ENCODE measurements around the gene MUTYH. TPM values are rescaled to one million over a fixed set of nuclear protein-coding genes. Genes with fewer than 3 reads are reported as not detected.
"Not testable (repeated sequence)": the region's sequence is repeated elsewhere in the genome, so short reads cannot be mapped to it uniquely, and the experiment has no call there.

MUTYH gene
- total RNA-seq, 1 experiment from 2014 or later: 40.8 TPM

DNA sequence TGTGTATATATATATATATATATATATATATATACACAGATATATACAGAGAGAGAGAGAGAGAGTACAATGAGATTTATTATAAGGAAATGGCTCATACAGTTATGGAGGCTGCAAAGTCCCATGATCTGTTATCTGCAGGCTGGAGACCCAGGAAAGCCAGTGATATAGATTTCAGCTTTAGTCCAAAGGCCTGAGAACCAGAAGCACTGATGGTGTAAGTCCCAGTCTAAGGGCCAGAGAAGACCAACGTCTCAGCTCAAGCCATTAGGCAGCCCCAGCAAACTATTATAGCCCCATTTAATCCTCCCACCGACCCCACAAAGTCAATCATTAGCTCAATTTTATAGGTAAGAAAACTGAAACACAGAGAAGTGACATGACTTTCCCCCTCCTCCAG, 48.5 kb downstream of the MUTYH start:
- in situ Hi-C loops (cut with HindIII; ENCODE audit: low pct_unique_long_range_greater_than_20kb, low sequenced_read_pairs): no loop called here
- ChIA-PET POLR2A (no interaction called here), CTCF (interaction anchor here (0.9 kb wide), 1 partner anchor 12 kb away, joined by 6 read pairs; no protein-coding TSS in a partner anchor)
- TF ChIP-seq SIN3A (IDR thresholded peaks at IDR 0.05; ENCODE audit: borderline replicate concordance, insufficient read depth, low read depth, low read length) (no peak), TCF7L2 (IDR thresholded peaks at IDR 0.05; ENCODE audit: low read depth, low read length) (no peak), POLR2AphosphoS5 (IDR thresholded peaks at IDR 0.05; ENCODE audit: low read depth, low read length) (no peak)
- TF ChIP-seq, protein P1, sequence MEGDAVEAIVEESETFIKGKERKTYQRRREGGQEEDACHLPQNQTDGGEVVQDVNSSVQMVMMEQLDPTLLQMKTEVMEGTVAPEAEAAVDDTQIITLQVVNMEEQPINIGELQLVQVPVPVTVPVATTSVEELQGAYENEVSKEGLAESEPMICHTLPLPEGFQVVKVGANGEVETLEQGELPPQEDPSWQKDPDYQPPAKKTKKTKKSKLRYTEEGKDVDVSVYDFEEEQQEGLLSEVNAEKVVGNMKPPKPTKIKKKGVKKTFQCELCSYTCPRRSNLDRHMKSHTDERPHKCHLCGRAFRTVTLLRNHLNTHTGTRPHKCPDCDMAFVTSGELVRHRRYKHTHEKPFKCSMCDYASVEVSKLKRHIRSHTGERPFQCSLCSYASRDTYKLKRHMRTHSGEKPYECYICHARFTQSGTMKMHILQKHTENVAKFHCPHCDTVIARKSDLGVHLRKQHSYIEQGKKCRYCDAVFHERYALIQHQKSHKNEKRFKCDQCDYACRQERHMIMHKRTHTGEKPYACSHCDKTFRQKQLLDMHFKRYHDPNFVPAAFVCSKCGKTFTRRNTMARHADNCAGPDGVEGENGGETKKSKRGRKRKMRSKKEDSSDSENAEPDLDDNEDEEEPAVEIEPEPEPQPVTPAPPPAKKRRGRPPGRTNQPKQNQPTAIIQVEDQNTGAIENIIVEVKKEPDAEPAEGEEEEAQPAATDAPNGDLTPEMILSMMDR (IDR thresholded peaks at IDR 0.05): no peak
- Histone ChIP-seq H3K27ac (ENCODE audit: low read length) (no peak overlapping the region), H3K36me3 (ENCODE audit: control insufficient read depth, insufficient read depth, low read length) (no peaks in the 10 kb centered on the region), H3K4me1 (ENCODE audit: control insufficient read depth, insufficient read depth, low read length) (no peaks in the 10 kb centered on the region), H3K9me3 (ENCODE audit: control insufficient read depth, insufficient read depth, low read depth, low read length) (no peaks in the 10 kb centered on the region), H3K27me3 (ENCODE audit: control insufficient read depth, insufficient read depth, low read length) (no peaks in the 10 kb centered on the region), H3K4me3 (ENCODE audit: low read depth in 2 of 2, low read length in 2 of 2) (no peak overlapping the region)
- BruUV-seq (replicated peaks): no TSS peak
- DNase-seq (ENCODE audit: low read depth, low spot score) (no peak), ATAC-seq (no peak)
- intact Hi-C loops (cut with micrococcal nuclease; ENCODE audit: unreplicated experiment): loop anchor here (10.0 kb wide), 1 partner anchor 87 kb away; the partner anchor contains the start of gene ZSWIM5

DNA sequence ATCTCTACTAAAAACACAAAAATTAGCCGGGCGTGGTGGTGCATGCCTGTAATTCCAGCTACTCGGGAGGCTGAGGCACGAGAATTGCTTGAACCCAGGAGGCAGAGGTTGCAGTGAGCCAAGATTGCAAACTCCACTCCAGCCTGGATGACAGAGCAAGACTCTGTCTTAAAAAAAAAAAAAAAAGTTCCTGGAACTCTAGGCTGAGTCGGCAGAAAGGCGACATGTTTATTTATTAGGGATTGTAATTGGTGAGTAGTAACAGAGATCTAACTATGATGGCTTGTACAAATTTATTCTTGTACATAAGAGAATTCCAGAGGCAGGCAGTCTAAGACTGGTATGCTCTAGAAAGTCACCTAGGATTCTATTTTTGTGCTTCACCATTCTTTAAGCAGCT, 49.2 kb downstream of the MUTYH start:
- H3K36me3 ChIP-seq (ENCODE audit: control insufficient read depth, insufficient read depth, low read length); BruUV-seq (replicated peaks); ATAC-seq; in situ Hi-C loops (cut with HindIII; ENCODE audit: low pct_unique_long_range_greater_than_20kb, low sequenced_read_pairs); H3K9me3 ChIP-seq (ENCODE audit: control insufficient read depth, insufficient read depth, low read depth, low read length); H3K4me3 ChIP-seq (ENCODE audit: low read depth in 2 of 2, low read length in 2 of 2); H3K4me1 ChIP-seq (ENCODE audit: control insufficient read depth, insufficient read depth, low read length); H3K27ac ChIP-seq (ENCODE audit: low read length); H3K27me3 ChIP-seq (ENCODE audit: control insufficient read depth, insufficient read depth, low read length); DNase-seq (ENCODE audit: low read depth, low spot score); POLR2A ChIA-PET: not testable (repeated sequence)
- CTCF ChIA-PET: interaction anchor here (0.7 kb wide), 1 partner anchor 17 kb away, joined by 5 read pairs; no protein-coding TSS in a partner anchor
- intact Hi-C loops (cut with micrococcal nuclease; ENCODE audit: unreplicated experiment): loop anchor here (10.0 kb wide), 1 partner anchor 86 kb away; the partner anchor contains the start of gene ZSWIM5

DNA sequence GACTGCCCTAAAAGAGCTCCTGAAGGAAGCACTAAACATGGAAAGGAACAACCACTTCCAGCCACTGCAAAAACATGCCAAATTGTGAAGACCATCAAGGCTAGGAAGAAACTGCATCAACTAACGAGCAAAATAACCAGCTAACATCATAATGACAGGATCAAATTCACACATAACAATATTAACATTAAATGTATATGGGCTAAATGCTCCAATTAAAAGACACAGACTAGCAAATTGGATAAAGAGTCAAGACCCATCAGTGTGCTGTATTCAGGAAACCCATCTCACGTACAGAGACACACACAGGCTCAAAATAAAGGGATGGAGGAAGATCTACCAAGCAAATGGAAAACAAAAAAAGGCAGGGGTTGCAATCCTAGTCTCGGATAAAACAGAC, 53.7 kb downstream of the MUTYH start:
- H3K9me3 ChIP-seq (ENCODE audit: control insufficient read depth, insufficient read depth, low read depth, low read length); intact Hi-C loops (cut with micrococcal nuclease; ENCODE audit: unreplicated experiment); CTCF ChIA-PET; H3K4me3 ChIP-seq (ENCODE audit: low read depth in 2 of 2, low read length in 2 of 2); ATAC-seq; BruUV-seq (replicated peaks); POLR2A ChIA-PET; H3K36me3 ChIP-seq (ENCODE audit: control insufficient read depth, insufficient read depth, low read length); DNase-seq (ENCODE audit: low read depth, low spot score); H3K27me3 ChIP-seq (ENCODE audit: control insufficient read depth, insufficient read depth, low read length); in situ Hi-C loops (cut with HindIII; ENCODE audit: low pct_unique_long_range_greater_than_20kb, low sequenced_read_pairs); H3K27ac ChIP-seq (ENCODE audit: low read length); H3K4me1 ChIP-seq (ENCODE audit: control insufficient read depth, insufficient read depth, low read length): not testable (repeated sequence)

DNA sequence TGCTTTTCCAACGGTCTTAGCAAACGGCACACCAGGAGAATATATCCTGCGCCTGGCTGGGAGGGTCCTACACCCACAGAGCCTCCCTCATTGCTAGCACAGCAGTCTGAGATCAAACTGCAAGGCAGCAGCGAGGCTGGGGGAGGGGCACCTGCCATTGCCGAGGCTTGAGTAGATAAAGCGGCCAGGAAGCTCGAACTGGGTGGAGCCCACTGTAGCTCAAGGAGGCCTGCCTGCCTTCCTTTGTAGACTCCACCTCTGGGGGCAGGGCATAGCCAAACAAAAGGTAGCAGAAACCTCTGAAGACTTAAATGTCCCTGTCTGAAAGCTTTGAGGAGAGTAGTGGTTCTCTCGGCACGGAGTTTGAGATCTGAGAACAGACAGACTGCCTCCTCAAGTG, 55.4 kb downstream of the MUTYH start:
- BruUV-seq (replicated peaks); POLR2A ChIA-PET; DNase-seq (ENCODE audit: low read depth, low spot score); H3K4me3 ChIP-seq (ENCODE audit: low read depth in 2 of 2, low read length in 2 of 2); H3K27ac ChIP-seq (ENCODE audit: low read length); ATAC-seq; H3K36me3 ChIP-seq (ENCODE audit: control insufficient read depth, insufficient read depth, low read length); H3K4me1 ChIP-seq (ENCODE audit: control insufficient read depth, insufficient read depth, low read length); intact Hi-C loops (cut with micrococcal nuclease; ENCODE audit: unreplicated experiment); H3K9me3 ChIP-seq (ENCODE audit: control insufficient read depth, insufficient read depth, low read depth, low read length); H3K27me3 ChIP-seq (ENCODE audit: control insufficient read depth, insufficient read depth, low read length); in situ Hi-C loops (cut with HindIII; ENCODE audit: low pct_unique_long_range_greater_than_20kb, low sequenced_read_pairs): not testable (repeated sequence)
- CTCF ChIA-PET: interaction anchor here (0.6 kb wide), 1 partner anchor 25 kb away, joined by 4 read pairs; no protein-coding TSS in a partner anchor
